Smooth muscle cell (in vitro differentiated cells): Measurements from ENCODE around the gene DCLK2. TPM values are rescaled to one million over a fixed set of nuclear protein-coding genes. Genes with fewer than 3 reads are reported as not detected.

Experiments used
- DNase-seq: peaks from one replicate; lab custom pipeline; 2025; ENCODE audit not compliant: unreplicated experiment; lab: John Stamatoyannopoulos, UW
- H2AFZ ChIP-seq: fragments of 200-600 bp; sonication (generic); 2 replicates; pipeline ENCODE4 v1.6.0; 2016; ENCODE audit warnings: antibody characterized with exemption, low read depth, mild to moderate bottlenecking
- H3F3A ChIP-seq: fragments of 200-600 bp; sonication (generic); 2 replicates; pipeline ENCODE4 v1.6.0; 2017; ENCODE audit warnings: antibody characterized with exemption, low read depth
- H3K27ac ChIP-seq: fragments of 200-600 bp; sonication (generic); 2 replicates; pipeline ENCODE4 v1.5.1; 2016; ENCODE audit warnings: low read depth, mild to moderate bottlenecking
- H3K27me3 ChIP-seq: fragments of 200-600 bp; sonication (generic); 2 replicates; pipeline ENCODE4 v1.6.1; 2016; ENCODE audit warnings: low read depth, mild to moderate bottlenecking
- H3K36me3 ChIP-seq: fragments of 200-600 bp; sonication (generic); 2 replicates; pipeline ENCODE4 v1.5.1; 2016; ENCODE audit warnings: low read depth
- H3K4me1 ChIP-seq: fragments of 200-600 bp; sonication (generic); 2 replicates; pipeline ENCODE4 v1.5.1; 2016; ENCODE audit warnings: low read depth
- H3K4me2 ChIP-seq: fragments of 200-600 bp; sonication (generic); 2 replicates; pipeline ENCODE4 v1.6.0; 2016; ENCODE audit warnings: mild to moderate bottlenecking
- H3K4me3 ChIP-seq: fragments of 200-600 bp; sonication (generic); 2 replicates; pipeline ENCODE4 v1.5.1; 2016; ENCODE audit warnings: mild to moderate bottlenecking
- H3K79me2 ChIP-seq: fragments of 200-600 bp; sonication (generic); 2 replicates; pipeline ENCODE4 v1.6.0; 2016; ENCODE audit warnings: low read depth, mild to moderate bottlenecking
- H3K9ac ChIP-seq: fragments of 200-600 bp; sonication (generic); 2 replicates; pipeline ENCODE4 v1.6.0; 2016; ENCODE audit warnings: low read depth
- H3K9me3 ChIP-seq: fragments of 200-600 bp; sonication (generic); replicated peaks from 2 replicates; pipeline ENCODE4 v1.5.1; 2016; ENCODE audit warnings: low read depth
- H4K20me1 ChIP-seq: fragments of 200-600 bp; sonication (generic); 2 replicates; pipeline ENCODE4 v1.6.0; 2016; ENCODE audit warnings: low read depth
- WGBS: methylation state at CpG from one replicate; pipeline ENCODE4 v1.1.7; 2016; ENCODE audit warnings: low lambda C conversion rate; 5-methylcytosine and 5-hydroxymethylcytosine counted together
- polyA plus RNA-seq: library from polyadenylated mRNA; unstranded; fragments of >200 nt; fragmentation: Nextera tagmentation; extraction: Ambion mirVana; gene quantifications from 2 replicates; pipeline ENCODE4 v1.2.1, GENCODE V29; 2016
- total RNA-seq: library from RNA; depleted of rRNA; stranded (reverse); fragments of >200 nt; gene quantifications from 2 replicates; pipeline ENCODE4 v1.2.3, GENCODE V29; 2014
- TF ChIP-seq, protein P1 (sequence below): fragments of 200-600 bp; sonication (generic); IDR thresholded peaks from 2 replicates; pipeline ENCODE4 v1.5.1; 2017; ENCODE audit warnings: borderline replicate concordance, mild to moderate bottlenecking, antibody characterized with exemption; ENCODE audit not compliant: insufficient read depth, poor library complexity, severe bottlenecking

The DCLK2 gene
- total and polyA plus RNA-seq, 2 experiments from 2014 or later = 1.3 to 4.8 TPM

GRCh38 chr4:150115851-150116250, 37.6 kb downstream of the DCLK2 start:
- Histone ChIP-seq H3K79me2 (no peaks in the 10 kb centered on the region), H3K4me1 (peaks cover 7% of the 10 kb centered on the region), H3K27me3 (no peaks in the 10 kb centered on the region), H3K9ac (no peak overlapping the region), H3K4me2 (no peak overlapping the region), H3K4me3 (no peak overlapping the region), H3F3A (no peaks in the 10 kb centered on the region), H3K36me3 (no peaks in the 10 kb centered on the region), H2AFZ (no peak overlapping the region), H3K9me3 (no peaks in the 10 kb centered on the region), H4K20me1 (no peaks in the 10 kb centered on the region), H3K27ac (no peak overlapping the region)
- TF ChIP-seq, protein P1, sequence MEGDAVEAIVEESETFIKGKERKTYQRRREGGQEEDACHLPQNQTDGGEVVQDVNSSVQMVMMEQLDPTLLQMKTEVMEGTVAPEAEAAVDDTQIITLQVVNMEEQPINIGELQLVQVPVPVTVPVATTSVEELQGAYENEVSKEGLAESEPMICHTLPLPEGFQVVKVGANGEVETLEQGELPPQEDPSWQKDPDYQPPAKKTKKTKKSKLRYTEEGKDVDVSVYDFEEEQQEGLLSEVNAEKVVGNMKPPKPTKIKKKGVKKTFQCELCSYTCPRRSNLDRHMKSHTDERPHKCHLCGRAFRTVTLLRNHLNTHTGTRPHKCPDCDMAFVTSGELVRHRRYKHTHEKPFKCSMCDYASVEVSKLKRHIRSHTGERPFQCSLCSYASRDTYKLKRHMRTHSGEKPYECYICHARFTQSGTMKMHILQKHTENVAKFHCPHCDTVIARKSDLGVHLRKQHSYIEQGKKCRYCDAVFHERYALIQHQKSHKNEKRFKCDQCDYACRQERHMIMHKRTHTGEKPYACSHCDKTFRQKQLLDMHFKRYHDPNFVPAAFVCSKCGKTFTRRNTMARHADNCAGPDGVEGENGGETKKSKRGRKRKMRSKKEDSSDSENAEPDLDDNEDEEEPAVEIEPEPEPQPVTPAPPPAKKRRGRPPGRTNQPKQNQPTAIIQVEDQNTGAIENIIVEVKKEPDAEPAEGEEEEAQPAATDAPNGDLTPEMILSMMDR = no peak
- no peak for DNase-seq
- 78% methylated on average over 2 of the region's 2 CpGs for WGBS

DNA sequence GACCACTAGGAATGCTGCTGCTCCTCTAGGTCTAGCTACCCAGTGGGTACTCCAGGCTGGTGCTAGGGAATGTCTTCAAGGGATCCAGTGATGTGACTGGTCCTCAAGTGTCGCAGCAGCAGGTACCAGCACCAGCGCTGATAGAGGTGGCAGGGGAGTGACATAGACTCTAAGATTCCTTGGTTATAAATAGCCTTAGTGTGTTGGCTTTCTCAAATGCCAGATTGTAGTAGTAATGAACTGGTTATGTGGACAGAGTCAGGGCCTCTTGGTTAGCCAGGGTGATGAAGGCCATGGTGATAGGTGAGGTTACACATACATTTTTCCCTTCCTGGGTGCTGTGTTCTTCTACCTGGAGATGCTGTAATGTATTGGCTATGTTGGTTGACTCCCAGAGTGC, 38.3 kb downstream of the DCLK2 start:
- Histone ChIP-seq H3K4me2 (no peak overlapping the region), H3K9me3 (no peaks in the 10 kb centered on the region), H4K20me1 (no peaks in the 10 kb centered on the region), H3F3A (no peaks in the 10 kb centered on the region), H3K9ac (no peak overlapping the region), H3K4me1 (peaks cover 7% of the 10 kb centered on the region), H3K36me3 (no peaks in the 10 kb centered on the region), H3K27me3 (no peaks in the 10 kb centered on the region), H2AFZ (no peak overlapping the region), H3K79me2 (no peaks in the 10 kb centered on the region), H3K27ac (no peak overlapping the region), H3K4me3 (no peak overlapping the region)
- 97% methylated on average over 2 of the region's 2 CpGs for WGBS
- TF ChIP-seq, protein P1 = no peak
- no peak for DNase-seq

GRCh38 chr4:150117094-150117493, 38.8 kb downstream of the DCLK2 start:
- no peak overlapping the region for H3K4me3 ChIP-seq
- no peaks in the 10 kb centered on the region for H3K9me3 ChIP-seq
- H3F3A ChIP-seq = no peaks in the 10 kb centered on the region
- H2AFZ ChIP-seq = no peak overlapping the region
- 67% methylated on average over 3 of the region's 3 CpGs for WGBS
- H3K9ac ChIP-seq = no peak overlapping the region
- H3K4me2 ChIP-seq = no peak overlapping the region
- H3K36me3 ChIP-seq = no peaks in the 10 kb centered on the region
- no peaks in the 10 kb centered on the region for H3K27me3 ChIP-seq
- peaks cover 7% of the 10 kb centered on the region for H3K4me1 ChIP-seq
- no peaks in the 10 kb centered on the region for H3K79me2 ChIP-seq
- TF ChIP-seq, protein P1 = no peak
- H4K20me1 ChIP-seq = no peaks in the 10 kb centered on the region
- H3K27ac ChIP-seq = no peak overlapping the region
- DNase-seq = no peak

- no peak overlapping the region for H2AFZ ChIP-seq
- H3K4me1 ChIP-seq = peaks cover 7% of the 10 kb centered on the region
- H3K79me2 ChIP-seq = no peaks in the 10 kb centered on the region
- no peak overlapping the region for H3K9ac ChIP-seq
- no peaks in the 10 kb centered on the region for H3F3A ChIP-seq
- no peaks in the 10 kb centered on the region for H3K9me3 ChIP-seq
- DNase-seq = no peak
- TF ChIP-seq, protein P1 = no peak
- H3K4me2 ChIP-seq = no peak overlapping the region
- no peaks in the 10 kb centered on the region for H3K27me3 ChIP-seq
- no peaks in the 10 kb centered on the region for H3K36me3 ChIP-seq
- 74% methylated on average over 3 of the region's 3 CpGs for WGBS
- H3K27ac ChIP-seq = no peak overlapping the region
- H4K20me1 ChIP-seq = no peaks in the 10 kb centered on the region
- H3K4me3 ChIP-seq = no peak overlapping the region
These were observed 39.4 kb downstream of the DCLK2 start for GRCh38 chr4:150117629-150118028.
